H1 (cell line): ENCODE results near the gene MIB1. TPM values are rescaled to one million over a fixed set of nuclear protein-coding genes. Genes with fewer than 3 reads are reported as not detected.

Experiments used
- BRCA1 ChIP-seq: IDR thresholded peaks from 2 replicates; pipeline ENCODE4 v1.6.1; 2012; ENCODE audit warnings: low read depth, low read length, improper control_type of control experiment
- EP300 ChIP-seq, 2 experiments: IDR thresholded peaks; 1 replicate in 1 of 2; 2 replicates in 1 of 2; pipeline ENCODE4 v1.6.1; 2011 to 2012; ENCODE audit warnings: low read depth in 2 of 2, low read length in 2 of 2, mild to moderate bottlenecking in 2 of 2, borderline replicate concordance in 1 of 2, inconsistent platforms in 1 of 2, moderate library complexity in 1 of 2
- MAFK ChIP-seq: IDR thresholded peaks from 2 replicates; pipeline ENCODE4 v1.6.1; 2012; ENCODE audit warnings: low read depth, mild to moderate bottlenecking, improper control_type of control experiment, low read length
- PHF8 ChIP-seq: fragments of 200-600 bp; sonication (generic); conservative IDR thresholded peaks from 2 replicates; pipeline ENCODE4 v1.7.1; 2012; ENCODE audit warnings: low read depth, mild to moderate bottlenecking, inconsistent platforms, low read length, moderate library complexity
- SUZ12 ChIP-seq: fragments of 200-600 bp; sonication (generic); IDR thresholded peaks from 2 replicates; pipeline ENCODE4 v1.6.1; 2012; ENCODE audit warnings: mild to moderate bottlenecking, inconsistent platforms, low read length, moderate library complexity, mixed read lengths
- polyA plus RNA-seq, 7 experiments: library from polyadenylated mRNA; depleted of rRNA in 3 of 7; stranded (reverse) in 5 of 7; unstranded in 2 of 7; fragments of >200 nt in 5 of 7; fragments of 200-250 nt in 2 of 7; gene quantifications; 1 replicate in 5 of 7; 2 replicates in 1 of 7; 4 replicates in 1 of 7; pipeline versions ENCODE4 v1.2.1 to v1.2.3, GENCODE V29; 2011 to 2013; ENCODE audit warnings: missing spikeins in 2 of 7, mixed read lengths in 2 of 7
- total RNA-seq: library from RNA; stranded (reverse); fragmentation: NEBNext Ultra II Directional; extraction: Animal tissue kit (Norgen Biotek cat#: 25700); gene quantifications from 2 replicates; pipeline ENCODE4 v1.2.1, GENCODE V29; 2021

The MIB1 gene
- total and polyA plus RNA-seq, 2 of the 8 experiments (the other 6 are each of a cell fraction or from before 2014, with no cell fraction given) = 8.2 to 60.3 TPM

GRCh38 chr18:21762181-21762772, 21.7 kb downstream of the MIB1 start (continued):
- no peak for TF ChIP-seq SUZ12
- TF ChIP-seq PHF8 = no peak
- TF ChIP-seq EP300 (IDR thresholded peaks at IDR 0.05; ENCODE audit: borderline replicate concordance in 1 of 2, low read depth in 2 of 2, low read length in 2 of 2) = no peak
- TF ChIP-seq MAFK = no peak
- no peak for TF ChIP-seq BRCA1
